ENCODE measurements around the gene PLEKHA1.

DNA sequence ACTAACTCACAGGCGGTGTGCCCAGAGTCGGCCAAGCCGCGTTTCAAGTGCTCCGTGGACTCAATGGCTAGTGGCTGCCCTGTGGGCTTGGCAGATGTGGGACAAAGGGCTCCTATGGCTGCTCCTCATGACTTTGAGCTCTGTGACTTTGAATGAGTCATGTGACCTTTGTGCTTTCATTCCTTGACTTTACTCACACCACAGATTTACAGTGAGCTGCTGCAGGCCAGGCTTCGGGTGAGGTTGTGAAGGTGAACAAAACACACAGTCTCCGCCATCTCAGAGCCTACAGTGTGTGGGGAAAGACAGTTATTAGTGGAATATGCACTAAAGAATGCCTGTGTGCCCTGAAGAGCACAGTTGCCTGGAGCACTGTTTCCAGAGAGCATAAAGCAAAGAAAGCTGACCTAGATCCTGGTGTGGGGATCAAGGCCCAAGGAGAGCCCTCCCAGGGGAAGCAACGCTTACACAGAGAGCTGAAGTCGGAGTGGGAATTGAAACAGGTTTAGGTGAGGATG is 29.7 kb upstream of the PLEKHA1 start:
- TF ChIP-seq, protein P1, sequence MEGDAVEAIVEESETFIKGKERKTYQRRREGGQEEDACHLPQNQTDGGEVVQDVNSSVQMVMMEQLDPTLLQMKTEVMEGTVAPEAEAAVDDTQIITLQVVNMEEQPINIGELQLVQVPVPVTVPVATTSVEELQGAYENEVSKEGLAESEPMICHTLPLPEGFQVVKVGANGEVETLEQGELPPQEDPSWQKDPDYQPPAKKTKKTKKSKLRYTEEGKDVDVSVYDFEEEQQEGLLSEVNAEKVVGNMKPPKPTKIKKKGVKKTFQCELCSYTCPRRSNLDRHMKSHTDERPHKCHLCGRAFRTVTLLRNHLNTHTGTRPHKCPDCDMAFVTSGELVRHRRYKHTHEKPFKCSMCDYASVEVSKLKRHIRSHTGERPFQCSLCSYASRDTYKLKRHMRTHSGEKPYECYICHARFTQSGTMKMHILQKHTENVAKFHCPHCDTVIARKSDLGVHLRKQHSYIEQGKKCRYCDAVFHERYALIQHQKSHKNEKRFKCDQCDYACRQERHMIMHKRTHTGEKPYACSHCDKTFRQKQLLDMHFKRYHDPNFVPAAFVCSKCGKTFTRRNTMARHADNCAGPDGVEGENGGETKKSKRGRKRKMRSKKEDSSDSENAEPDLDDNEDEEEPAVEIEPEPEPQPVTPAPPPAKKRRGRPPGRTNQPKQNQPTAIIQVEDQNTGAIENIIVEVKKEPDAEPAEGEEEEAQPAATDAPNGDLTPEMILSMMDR (IDR thresholded peaks at IDR 0.05), result no peak
- TF ChIP-seq POLR2A (IDR thresholded peaks at IDR 0.05), result no peak

Measured in adrenal gland (tissue), 5 donors.